Neural crest cell (in vitro differentiated cells): Measurements from ENCODE around the gene ARSK. TPM values are rescaled to one million over a fixed set of nuclear protein-coding genes. Genes with fewer than 3 reads are reported as not detected.

Experiments used
- DNase-seq: peaks from one replicate; pipeline ENCODE4 v3.0.0; 2021; ENCODE audit warnings: low read depth, mixed read lengths, low spot score
- H3K27ac Mint-ChIP-seq: one replicate; pipeline ENCODE4 v1.8.0; 2021; ENCODE audit warnings: mild to moderate bottlenecking, mixed read lengths; ENCODE audit not compliant: unreplicated experiment
- H3K27me3 Mint-ChIP-seq: 2 replicates; pipeline ENCODE4 v1.8.0; 2021; ENCODE audit warnings: low read depth, mild to moderate bottlenecking, mixed read lengths
- H3K36me3 Mint-ChIP-seq: 2 replicates; pipeline ENCODE4 v1.8.0; 2021; ENCODE audit warnings: low read depth, mild to moderate bottlenecking, mixed read lengths
- H3K4me1 Mint-ChIP-seq: 2 replicates; pipeline ENCODE4 v1.8.0; 2021; ENCODE audit warnings: mixed read lengths
- H3K4me3 Mint-ChIP-seq: one replicate; pipeline ENCODE4 v1.8.0; 2021; ENCODE audit warnings: mild to moderate bottlenecking, mixed read lengths
- H3K9me3 Mint-ChIP-seq: 2 replicates; pipeline ENCODE4 v1.8.0; 2021; ENCODE audit warnings: mixed read lengths
- CTCF ChIP-seq: fragments of 200-600 bp; sonication (generic); conservative IDR thresholded peaks from 2 replicates; pipeline ENCODE4 v1.5.0; 2021; ENCODE audit warnings: antibody characterized with exemption, mild to moderate bottlenecking
- total RNA-seq: library from RNA; stranded (reverse); gene quantifications from 2 replicates; pipeline ENCODE4 v1.2.1, GENCODE V29; 2021

ARSK gene
- total RNA-seq, 1 donor from 2014 or later, result 8.9 TPM

- Mint-ChIP-seq H3K27ac (no peak overlapping the region), H3K36me3 (no peaks in the 10 kb centered on the region), H3K4me1 (peaks cover 13% of the 10 kb centered on the region)
Observed at GRCh38 chr5:95649842-95650620, 95.1 kb downstream of the ARSK start.

GRCh38 chr5:95652849-95653248 is 97.9 kb downstream of the ARSK start:
- DNase-seq, result no peak
- Mint-ChIP-seq H3K4me1 (peaks cover 6% of the 10 kb centered on the region), H3K36me3 (no peaks in the 10 kb centered on the region), H3K27me3 (no peaks in the 10 kb centered on the region), H3K9me3 (no peaks in the 10 kb centered on the region), H3K4me3 (no peak overlapping the region), H3K27ac (no peak overlapping the region)
- no peak for TF ChIP-seq CTCF

More at GRCh38 chr5:95649842-95650620, 95.1 kb downstream of the ARSK start:
- DNase-seq, result no peak
- Mint-ChIP-seq H3K27me3 (no peaks in the 10 kb centered on the region), H3K9me3 (peaks cover 2% of the 10 kb centered on the region), H3K4me3 (no peak overlapping the region)
- TF ChIP-seq CTCF, result no peak

GRCh38 chr5:95654196-95654595 is 99.3 kb downstream of the ARSK start:
- DNase-seq, result no peak
- no peak overlapping the region for H3K4me3 Mint-ChIP-seq
- H3K27me3 Mint-ChIP-seq, result no peaks in the 10 kb centered on the region
- no peak overlapping the region for H3K27ac Mint-ChIP-seq
- no peak for TF ChIP-seq CTCF
- no peaks in the 10 kb centered on the region for H3K9me3 Mint-ChIP-seq
- peaks cover 6% of the 10 kb centered on the region for H3K4me1 Mint-ChIP-seq
- no peaks in the 10 kb centered on the region for H3K36me3 Mint-ChIP-seq

Other genes starting within 250 kb of the ARSK start
- not detected in 2 replicates for gene FAM81B, start 163.7 kb upstream of the ARSK start, total RNA-seq
- gene SKIC3, start 124 bp upstream of the ARSK start, total RNA-seq, result 77.0 and 79.3 TPM in 2 replicates
- 0.14 TPM in 1 of 2 replicates, not detected in the other for gene GPR150, start 65.0 kb downstream of the ARSK start, total RNA-seq
- 3.1 and 3.4 TPM in 2 replicates for gene RFESD, start 91.7 kb downstream of the ARSK start, total RNA-seq
- gene SPATA9, start 127.9 kb downstream of the ARSK start, total RNA-seq, result 0.68 and 1.0 TPM in 2 replicates
- gene RHOBTB3, start 176.2 kb downstream of the ARSK start, total RNA-seq, result 62.6 and 66.9 TPM in 2 replicates